Esophagus muscularis mucosa (tissue), 4 donors: Measurements from ENCODE around the gene SH3D19.

Experiments used
- CTCF ChIP-seq, 3 experiments: fragments of 200-600 bp in 2 of 3; fragments of 450-650 bp in 1 of 3; sonication (generic) in 2 of 3; IDR thresholded peaks; one replicate each; pipeline ENCODE4 v1.5.1; 2017 to 2019; ENCODE audit warnings: antibody characterized with exemption in 3 of 3, mild to moderate bottlenecking in 2 of 3, moderate library complexity in 1 of 3
- EP300 ChIP-seq: sonication (generic); formaldehyde crosslinking; IDR thresholded peaks from one replicate; pipeline ENCODE4 v1.6.1; 2017; ENCODE audit warnings: antibody characterized with exemption
- POLR2A ChIP-seq: fragments of 450-650 bp; IDR thresholded peaks from one replicate; pipeline ENCODE4 v1.6.1; 2017; ENCODE audit warnings: antibody characterized with exemption, moderate library complexity, mild to moderate bottlenecking, low read depth
- POLR2AphosphoS5 ChIP-seq, 2 donors: sonication (generic); formaldehyde crosslinking; IDR thresholded peaks; one replicate each; pipeline ENCODE4 v1.6.1; 2017; ENCODE audit warnings: antibody characterized with exemption in 2 of 2

GRCh38 chr4:151182455-151182996 is 142.9 kb downstream of the SH3D19 start:
- TF ChIP-seq CTCF (IDR thresholded peaks at IDR 0.05) = no peak
- no peak for TF ChIP-seq POLR2AphosphoS5 (IDR thresholded peaks at IDR 0.05)
- TF ChIP-seq POLR2A = no peak
- TF ChIP-seq EP300 = no peak
